ENCODE results near the gene RNASE4.
A peak's percentile ranks its signal among the peaks of the same experiment; 100 is the strongest.
"Not testable (repeated sequence)": the region's sequence is repeated elsewhere in the genome, so short reads cannot be mapped to it uniquely, and the experiment has no call there.

RNASE4 gene, protein sequence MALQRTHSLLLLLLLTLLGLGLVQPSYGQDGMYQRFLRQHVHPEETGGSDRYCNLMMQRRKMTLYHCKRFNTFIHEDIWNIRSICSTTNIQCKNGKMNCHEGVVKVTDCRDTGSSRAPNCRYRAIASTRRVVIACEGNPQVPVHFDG

DNA sequence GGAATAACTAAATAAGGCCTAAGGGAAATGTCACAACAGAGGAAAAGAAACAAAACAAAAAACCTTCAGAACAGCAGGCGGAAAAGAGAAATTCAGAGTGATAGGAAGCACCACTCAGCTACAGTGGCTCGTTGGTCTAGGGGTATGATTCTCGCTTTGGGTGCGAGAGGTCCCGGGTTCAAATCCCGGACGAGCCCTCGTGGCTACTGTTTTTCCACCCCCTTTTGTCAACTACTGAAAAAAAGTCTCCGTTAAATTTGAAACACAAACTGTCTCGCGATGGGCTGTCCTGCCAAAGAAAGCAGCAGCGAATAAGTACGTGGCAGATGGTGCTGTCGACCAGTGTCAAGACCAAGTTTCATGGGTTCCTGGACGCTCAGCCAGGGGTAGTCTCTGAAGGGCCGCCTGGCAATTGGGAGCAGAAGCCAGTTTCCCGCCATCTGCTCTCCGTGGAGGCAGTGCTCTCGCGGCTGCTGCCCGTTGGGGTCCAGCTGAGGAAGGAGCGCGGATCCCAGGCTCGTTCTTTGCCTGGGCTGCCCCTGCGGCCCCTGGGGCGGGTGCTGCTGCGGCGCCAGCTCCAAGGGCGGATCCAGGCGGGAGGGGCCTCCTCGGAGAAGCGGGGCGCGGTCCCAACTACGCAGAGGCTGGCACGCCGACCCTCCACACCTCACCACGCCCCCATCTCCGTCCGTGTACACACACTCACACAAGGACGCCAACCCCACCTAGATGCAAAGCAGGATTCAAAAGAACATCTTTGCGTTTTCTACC, at the start of gene RNASE4:
TSS of gene RNASE4 (plus strand) at position 670 of the 771 bp plus-strand sequence. CDS start 14,812 bp downstream, outside the sequence.
- peak; percentile 56 to 69 for DNase-seq (ENCODE audit: low read depth in 2 of 2, low spot score in 1 of 2)

DNA sequence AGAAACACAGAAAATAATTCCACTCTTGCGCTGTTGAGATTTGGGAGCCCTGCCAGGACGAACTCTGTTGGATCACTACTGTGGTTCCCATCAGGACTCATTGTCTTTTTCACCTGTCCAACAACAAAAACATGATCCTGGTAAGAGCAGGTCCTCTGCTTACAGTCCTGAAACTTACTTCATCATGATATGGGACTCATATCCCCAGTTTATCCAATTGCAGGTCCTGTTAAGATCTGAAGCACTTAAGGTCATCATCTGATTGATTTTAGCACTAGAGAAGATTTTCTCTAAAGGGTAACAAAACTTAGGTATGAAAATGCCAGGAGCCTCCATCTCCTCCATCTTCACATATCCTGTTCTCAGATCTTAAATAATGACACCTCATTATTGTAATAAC, 42.8 kb upstream of the RNASE4 start, which contains the start of gene OR6S1:
TSS of gene OR6S1 (minus strand) at position 101 of the 400 bp plus-strand sequence. CDS start at position 101, 0 bp downstream.
- DNase-seq (ENCODE audit: low read depth in 2 of 2, low spot score in 1 of 2), result no peak

DNA sequence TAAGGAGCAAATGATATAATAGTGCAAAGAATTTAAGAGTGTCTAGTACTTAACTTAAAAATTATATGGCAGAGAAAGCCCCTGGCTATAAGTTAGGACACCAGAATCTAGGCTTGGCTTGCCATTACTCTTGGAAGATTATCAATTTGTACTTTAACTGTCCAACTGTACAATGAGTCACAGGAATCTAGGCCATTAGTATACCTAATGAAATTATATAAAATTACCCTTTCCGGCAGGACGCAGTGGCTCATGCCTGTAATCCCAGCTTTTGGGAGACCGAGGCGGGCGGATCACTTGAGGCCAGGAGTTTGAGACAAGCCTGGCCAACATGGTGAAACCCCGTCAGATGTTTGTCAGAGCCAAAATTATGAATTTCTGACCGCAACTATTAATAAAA, 42.2 kb upstream of the RNASE4 start:
- no peak for DNase-seq (ENCODE audit: low read depth in 2 of 2, low spot score in 1 of 2)

DNA sequence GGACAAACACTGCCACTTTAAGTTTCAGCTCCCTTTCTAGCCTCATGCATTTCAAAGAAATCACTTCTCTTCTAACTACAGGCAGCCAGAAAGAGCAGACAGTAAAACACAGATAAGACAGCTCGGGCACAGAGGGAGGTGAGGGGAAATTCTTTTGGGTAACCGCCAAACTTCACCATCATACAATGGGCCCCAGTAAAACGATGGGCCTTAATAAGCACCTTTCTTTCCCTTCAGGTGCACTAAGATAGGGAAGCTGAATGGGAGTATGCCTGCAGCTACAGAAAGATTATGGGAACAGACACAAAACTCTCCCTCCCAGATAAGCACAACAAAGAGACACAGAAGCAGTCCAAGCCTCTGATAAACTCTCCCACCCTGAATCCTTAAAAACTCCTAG, 41.6 kb upstream of the RNASE4 start:
- DNase-seq (ENCODE audit: low read depth in 2 of 2, low spot score in 1 of 2), result not testable (repeated sequence)

DNA sequence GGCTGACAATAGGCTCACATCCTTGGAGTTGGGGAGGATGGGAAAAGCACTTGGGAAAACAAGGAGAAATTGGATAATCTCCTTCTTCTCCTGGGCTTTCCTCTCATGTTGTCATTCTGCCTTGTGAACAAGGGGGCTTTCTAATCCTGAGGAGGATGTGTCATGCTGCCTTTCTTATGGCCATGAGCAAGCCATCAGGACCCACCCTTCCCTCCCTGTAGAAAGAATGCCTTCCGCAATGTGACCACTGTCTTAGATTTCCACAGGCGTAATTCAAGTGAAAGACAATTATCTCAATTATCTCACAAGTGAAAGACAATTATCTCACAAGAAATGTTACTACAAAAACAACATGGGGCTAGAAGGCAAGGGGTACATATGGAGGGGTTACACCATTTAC, 39.8 kb upstream of the RNASE4 start:
- DNase-seq (ENCODE audit: low read depth in 2 of 2, low spot score in 1 of 2), result no peak

DNA sequence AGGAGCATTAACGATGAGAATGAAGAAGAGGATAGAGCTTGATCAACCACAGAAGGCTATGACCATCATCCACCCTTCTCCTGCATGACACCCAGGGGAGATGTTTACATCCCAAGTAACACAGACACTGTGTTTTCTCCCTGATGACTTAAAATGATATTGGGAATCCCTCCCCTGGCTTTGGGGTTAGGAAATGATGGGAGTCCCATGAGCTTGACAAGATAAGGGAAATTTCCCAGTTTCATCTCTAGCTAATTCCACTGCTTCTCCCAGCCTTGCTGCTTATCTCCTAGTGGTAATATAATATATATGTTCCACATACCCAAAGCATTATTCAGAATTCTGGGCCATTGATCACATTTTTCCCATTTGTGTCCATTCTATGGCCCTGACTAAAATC, 38.9 kb upstream of the RNASE4 start:
- DNase-seq (ENCODE audit: low read depth in 2 of 2, low spot score in 1 of 2), result no peak

DNA sequence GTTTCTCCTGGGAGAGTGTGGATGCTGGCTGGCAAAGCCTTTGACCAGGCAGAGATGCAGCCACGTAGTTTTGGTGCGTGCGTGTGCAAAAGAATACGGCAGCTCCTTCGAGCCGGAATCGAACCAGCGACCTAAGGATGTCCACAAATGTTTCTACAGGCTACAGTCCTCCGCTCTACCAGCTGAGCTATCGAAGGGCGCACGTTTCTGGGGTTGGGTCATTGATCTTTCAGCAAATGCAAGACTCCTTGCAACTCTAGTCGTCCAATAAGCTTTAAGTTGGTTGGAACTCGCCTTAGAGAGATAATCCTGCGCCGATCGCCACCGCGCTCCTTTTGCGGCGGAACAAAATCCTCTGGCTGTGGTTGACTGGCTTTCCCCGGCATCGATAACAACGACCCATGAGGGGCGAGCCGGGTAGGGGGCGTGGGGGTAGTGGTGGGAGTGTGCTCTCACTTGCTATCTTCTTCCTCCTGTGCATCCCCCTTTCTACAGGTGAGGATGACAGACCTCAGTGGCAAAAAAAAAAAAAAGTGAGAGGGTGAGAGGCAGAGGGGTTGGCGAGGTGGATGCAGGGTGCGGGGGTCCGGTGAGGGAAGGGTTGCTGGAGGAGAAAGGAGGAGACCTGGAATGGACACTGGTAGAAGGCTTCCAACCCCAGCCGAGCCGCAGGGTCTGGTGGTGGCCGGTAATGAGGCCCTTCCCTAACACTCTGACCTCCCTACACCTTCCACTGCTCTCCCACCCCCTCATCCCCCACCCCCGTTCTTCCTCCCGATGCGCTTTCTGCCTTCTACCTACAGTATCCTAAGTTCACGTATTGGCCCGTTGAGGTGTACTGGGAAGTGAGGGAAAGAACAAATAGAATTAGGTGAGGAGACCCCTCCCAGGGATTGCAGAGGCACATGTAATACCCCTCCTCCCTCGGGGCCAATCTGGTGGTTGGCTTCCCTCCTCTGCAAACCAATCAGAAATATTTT, 31.1 kb upstream of the RNASE4 start:
- no peak for DNase-seq (ENCODE audit: low read depth in 2 of 2, low spot score in 1 of 2)

DNA sequence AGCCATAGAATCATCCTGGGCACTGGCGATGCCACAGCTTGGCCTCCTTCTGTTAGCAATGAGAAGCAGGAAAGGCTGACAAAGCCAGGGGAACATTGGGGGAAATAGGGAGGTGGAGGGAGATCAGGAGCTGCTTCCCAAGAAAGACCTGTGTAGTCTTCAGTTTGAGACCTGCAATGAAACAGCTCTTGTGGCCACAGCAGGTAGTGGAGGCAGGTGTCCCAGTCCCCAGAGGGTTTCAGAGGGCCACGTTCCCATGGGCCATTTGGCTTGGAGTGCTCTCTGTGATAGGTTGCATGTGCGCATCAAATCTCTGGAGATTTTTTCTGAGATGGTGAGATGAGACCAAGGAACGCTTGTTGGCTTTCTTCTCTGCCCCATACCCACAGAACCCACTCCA, 28.5 kb upstream of the RNASE4 start:
- DNase-seq (ENCODE audit: low read depth in 2 of 2, low spot score in 1 of 2), result no peak

DNA sequence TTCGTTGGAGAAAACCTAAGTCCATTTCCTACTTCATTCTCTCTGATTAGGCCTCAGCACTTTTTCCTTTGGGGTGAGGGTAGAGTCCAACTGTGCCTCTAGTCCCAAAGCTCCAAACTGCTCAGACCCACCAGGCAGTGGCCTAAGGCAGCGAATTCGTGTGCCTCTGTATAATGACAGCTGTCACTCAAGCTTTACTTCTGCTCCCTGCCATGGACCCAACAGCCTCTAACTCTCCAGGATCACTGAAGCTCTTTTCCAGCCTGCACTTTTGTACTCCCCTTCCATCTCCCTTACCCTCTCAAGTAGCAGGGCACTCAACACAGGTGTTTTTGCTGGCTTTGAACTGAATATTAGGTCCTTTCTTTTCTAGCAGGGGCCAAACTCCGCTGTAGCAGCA, 28.1 kb upstream of the RNASE4 start:
- no peak for DNase-seq (ENCODE audit: low read depth in 2 of 2, low spot score in 1 of 2)

DNA sequence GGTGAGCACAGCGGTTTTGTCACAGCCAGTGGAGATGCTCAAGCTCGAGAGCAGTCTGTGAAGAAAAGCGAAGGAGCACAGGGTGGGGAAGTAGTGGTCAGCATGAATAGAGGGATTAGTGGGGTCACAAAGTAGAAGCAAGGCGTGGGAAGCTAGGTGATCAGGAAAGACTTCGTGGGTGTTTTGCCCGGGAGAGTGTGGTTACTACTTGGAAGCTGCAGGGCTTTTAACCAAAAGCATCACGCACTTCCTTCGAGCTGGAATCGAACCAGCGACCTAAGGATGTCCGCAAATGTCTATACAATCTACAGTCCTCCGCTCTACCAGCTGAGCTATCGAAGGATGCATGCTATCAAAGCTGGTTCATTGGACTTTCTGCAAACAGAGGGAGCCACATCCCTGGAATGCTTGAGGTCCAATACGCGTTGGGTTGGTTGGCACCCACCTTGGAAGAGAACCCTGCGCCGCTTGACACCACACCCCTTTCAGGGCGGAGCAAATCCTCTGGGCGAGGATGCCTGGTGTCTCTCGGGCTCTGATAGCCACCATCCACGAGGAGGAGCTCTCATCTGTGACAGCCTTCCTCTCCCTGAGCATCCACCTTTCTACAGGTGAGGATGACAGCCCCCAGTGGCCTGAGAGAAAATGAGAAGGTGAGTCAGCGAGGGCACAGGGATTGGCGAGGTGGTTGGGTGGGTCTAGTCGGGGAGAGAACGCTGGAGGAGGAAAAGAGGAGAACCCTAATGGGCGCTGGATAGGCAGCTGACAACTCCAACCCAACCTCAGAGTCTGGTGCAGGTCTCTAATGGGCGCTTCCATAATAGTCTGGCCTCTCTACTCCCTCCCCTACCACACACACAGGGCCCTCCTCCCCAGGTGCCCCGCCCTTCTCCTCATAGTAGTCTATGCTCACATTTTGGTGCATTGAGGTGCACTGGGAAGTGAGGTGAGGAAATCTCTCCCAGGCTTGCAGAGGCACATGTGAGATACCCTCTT, 26.8 kb upstream of the RNASE4 start:
- DNase-seq (ENCODE audit: low read depth in 2 of 2, low spot score in 1 of 2), result no peak

DNA sequence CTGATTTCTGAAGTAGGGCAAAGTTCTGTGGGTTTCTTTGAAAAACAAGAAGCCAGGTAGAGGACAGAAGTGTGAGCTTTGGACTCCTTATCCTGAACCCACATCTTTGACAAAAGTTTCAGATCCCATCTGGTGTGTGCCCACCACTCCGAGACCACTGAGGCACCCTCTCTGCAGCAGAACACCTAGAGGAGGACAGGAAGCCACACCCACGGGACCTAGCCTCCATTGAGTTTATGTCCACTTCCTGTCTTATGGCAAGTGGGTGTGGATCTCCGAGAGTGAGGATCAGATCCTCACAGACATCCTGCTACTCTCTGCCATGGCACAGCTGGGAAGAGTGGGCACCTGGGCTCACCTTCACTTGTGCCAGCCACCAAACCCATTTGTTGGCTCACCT, 26.1 kb upstream of the RNASE4 start:
- no peak for DNase-seq (ENCODE audit: low read depth in 2 of 2, low spot score in 1 of 2)

DNA sequence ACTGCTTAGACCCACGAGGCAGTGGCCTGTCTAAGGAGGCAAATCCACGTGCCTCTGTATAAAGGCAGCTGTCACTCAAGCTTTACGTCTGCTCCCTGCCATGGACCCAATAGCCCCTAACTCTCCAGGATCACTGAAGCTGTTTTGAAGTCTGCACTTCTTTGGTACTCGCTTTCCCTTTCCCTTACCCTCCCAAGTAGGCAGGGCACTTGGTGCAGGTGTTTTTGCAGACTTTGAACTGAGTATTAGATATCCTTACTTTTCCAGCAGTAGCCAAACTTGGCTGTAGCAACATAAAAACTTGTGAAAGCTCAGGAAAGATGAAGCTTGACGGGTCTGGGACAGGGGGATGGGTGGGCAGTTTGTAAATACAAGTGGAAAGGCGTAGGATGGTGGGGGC, 25.0 kb upstream of the RNASE4 start:
- DNase-seq (ENCODE audit: low read depth in 2 of 2, low spot score in 1 of 2), result no peak

DNA sequence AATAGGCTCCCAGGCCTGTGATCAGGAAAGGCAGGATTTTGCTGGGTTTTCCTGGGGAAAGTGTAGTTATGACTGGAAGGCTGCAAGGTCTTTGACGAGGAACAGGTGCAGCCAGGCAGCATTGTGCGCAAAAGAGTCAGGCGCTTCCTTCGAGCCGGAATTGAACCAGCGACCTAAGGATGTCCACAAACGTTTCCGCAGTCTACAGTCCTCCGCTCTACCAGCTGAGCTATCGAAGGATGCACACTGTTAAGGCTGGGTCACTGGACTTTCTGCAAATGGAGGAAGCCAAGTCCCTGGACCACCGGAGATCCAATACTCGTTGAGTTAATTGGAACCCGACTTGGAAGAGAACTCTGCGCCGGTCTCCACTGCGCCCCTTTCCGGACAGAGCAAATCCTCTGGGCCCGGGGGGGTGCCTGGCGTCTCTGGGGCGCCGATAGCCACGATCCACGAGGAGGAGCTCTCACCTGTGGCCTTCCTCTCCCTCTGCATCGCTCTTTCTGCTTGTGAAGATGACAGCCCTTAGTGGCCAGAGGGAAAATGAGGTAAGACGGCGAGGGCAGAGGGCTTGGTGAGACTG, 24.5 kb upstream of the RNASE4 start:
- DNase-seq (ENCODE audit: low read depth in 2 of 2, low spot score in 1 of 2), result no peak

DNA sequence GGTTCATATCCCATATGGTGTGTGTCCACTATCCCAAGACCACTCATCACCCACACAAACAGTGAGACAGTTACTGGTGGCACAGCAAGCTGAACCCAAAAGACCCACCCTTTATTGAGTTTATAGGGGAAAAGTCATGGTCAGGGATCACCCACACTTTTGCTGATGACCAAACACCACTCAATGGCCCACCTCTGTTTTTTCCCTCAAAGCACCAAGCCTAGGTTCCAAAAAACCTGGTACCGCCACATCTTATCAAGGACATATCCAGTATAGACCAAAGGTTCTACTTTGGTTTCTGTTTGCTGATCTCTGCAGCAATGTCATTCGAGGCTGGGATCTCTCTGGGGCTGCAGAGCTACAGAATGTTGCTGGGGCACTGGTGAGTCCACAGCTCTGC, 23.2 kb upstream of the RNASE4 start:
- DNase-seq (ENCODE audit: low read depth in 2 of 2, low spot score in 1 of 2), result no peak

DNA sequence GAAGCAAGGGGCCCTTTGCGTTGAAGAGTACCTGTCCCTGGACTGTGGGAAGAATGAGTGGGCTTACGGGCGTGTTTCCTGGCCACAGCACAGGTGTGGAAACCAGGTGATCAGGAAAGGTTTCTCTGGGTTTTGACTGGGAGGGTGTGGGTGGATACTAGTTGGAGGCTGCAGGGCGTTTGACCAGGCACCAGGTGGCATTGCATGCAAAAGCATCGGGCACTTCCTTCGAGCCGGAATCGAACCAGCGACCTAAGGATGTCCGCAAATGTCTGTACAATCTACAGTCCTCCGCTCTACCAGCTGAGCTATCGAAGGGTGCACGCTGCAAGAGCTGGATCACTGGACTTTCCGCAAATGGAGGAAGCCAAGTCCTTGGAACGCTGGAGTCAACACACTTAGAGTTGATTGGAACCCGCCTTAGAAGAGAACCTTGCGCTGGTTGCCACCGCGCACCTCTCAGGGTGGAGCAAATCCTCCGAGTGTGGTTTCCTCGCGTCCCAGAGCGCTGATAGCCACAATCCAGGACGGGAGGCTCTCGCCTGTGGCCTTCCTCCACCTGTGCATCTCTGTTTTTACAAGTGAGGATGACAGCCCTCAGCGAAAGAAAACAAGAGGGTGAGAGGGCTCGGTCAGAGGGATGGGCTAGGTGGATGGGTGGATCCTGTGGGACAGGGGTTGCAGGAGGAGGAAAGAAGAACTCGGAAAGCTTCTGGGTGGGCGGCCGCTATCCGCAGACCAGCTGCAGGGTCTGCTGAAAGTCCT, 21.2 kb upstream of the RNASE4 start:
- DNase-seq (ENCODE audit: low read depth in 2 of 2, low spot score in 1 of 2), result peak in 1 of 2 donors; percentile 47

DNA sequence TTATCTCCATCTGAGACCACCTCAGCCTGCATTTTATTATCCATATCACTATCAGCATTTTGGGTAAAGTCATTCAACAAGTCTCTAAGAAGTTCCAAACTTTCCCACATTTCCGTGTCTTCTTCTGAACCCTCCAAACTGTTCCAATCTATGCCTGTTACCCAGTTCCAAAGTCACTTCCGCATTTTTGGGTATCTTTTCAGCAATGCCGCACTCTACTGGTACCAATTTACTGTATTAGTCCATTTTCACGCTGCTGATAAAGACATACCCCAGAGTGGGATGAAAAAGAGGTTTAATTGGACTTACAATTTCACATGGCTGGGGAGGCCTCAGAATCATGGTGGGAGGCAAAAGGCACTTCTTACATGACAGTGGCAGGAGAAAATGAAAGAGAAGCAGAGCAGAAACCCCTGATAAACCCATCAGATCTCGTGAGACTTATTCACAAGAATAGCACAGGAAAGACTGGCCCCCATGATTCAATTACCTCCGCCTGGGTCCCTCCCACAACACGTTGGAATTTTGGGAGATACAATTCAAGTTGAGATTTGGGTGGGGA, 17.9 kb upstream of the RNASE4 start:
- DNase-seq (ENCODE audit: low read depth in 2 of 2, low spot score in 1 of 2), result not testable (repeated sequence)

DNA sequence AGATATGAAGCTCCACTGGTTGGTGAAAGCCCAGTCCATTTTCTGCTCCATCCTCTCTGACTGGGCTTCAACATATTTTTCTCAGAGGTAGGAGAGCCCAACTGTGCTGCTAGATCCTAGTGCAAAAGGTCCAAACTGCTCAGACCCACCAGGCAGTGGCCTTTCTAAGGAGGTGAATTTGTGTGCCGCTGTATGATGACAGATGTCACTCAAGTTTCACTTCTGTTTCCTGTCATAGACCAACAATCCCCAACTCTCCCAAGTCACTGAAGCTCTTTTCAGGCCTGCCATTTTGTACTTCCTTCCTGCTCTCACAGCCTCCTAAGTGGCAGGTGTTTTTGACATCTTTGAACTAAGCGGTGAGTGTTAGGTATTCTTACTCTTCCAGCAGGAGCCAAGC, 16.4 kb upstream of the RNASE4 start:
- DNase-seq (ENCODE audit: low read depth in 2 of 2, low spot score in 1 of 2), result no peak

DNA sequence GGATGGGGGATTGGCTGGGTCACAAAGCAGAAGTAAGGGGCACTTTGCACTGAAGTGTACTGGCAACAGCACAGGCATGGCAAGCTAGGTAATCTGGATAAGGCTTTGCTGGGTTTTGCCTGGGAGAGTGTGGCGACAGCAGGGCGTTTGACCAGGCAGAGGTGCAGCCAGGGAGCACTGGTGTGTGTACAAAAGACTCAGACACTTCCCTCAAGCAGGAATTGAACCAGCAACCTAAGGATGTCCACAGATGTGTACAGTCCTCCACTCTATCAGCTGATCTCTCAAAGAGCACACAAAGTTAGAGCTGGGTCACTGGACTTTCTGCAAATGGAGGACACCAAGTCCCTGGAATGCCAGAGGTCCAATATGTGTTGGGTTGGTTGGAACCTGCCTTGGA, 15.4 kb upstream of the RNASE4 start:
- no peak for DNase-seq (ENCODE audit: low read depth in 2 of 2, low spot score in 1 of 2)

Measured in stimulated activated CD8-positive, alpha-beta memory T cell treated with anti-CD3 and anti-CD28 coated beads, Interleukin-4, amount 100 ng/mL, for 1 hour (primary cell).